SHP77 (cell line): ENCODE data around the gene LRP3.
"Not testable (repeated sequence)": the region's sequence is repeated elsewhere in the genome, so short reads cannot be mapped to it uniquely, and the experiment has no call there.

Source experiments
- DNase-seq, 2 experiments: peaks; one replicate each; lab custom pipeline; 2025; lab: John Stamatoyannopoulos, UW

LRP3 gene

GRCh38 chr19:33193865-33194362 lies at the start of gene LRP3:
Gene LRP3 (plus strand): TSS chr19:33194330. CDS start chr19:33194786, 456 bp downstream.
- DNase-seq, result no peak

- no peak for DNase-seq
These were observed 47.9 kb upstream of the LRP3 start for GRCh38 chr19:33146209-33146608.

- DNase-seq, result no peak
These were observed 46.6 kb upstream of the LRP3 start for GRCh38 chr19:33147538-33147937.

GRCh38 chr19:33150852-33151518 lies 43.1 kb upstream of the LRP3 start:
- DNase-seq, result peak; percentile 28 to 33

- no peak for DNase-seq
These were observed 42.0 kb upstream of the LRP3 start for GRCh38 chr19:33152176-33152575.

- not testable (repeated sequence) for DNase-seq
These were observed 41.5 kb upstream of the LRP3 start for GRCh38 chr19:33152625-33153024.

- DNase-seq, result not testable (repeated sequence)
These were observed 39.8 kb upstream of the LRP3 start for GRCh38 chr19:33154313-33154712.

- no peak for DNase-seq
These were observed 37.8 kb upstream of the LRP3 start for GRCh38 chr19:33156334-33156733.

GRCh38 chr19:33157906-33158305 lies 36.2 kb upstream of the LRP3 start:
- no peak for DNase-seq

GRCh38 chr19:33158365-33158764 lies 35.8 kb upstream of the LRP3 start:
- no peak for DNase-seq

GRCh38 chr19:33159149-33159548 lies 35.0 kb upstream of the LRP3 start:
- DNase-seq, result no peak

GRCh38 chr19:33159893-33160292 lies 34.2 kb upstream of the LRP3 start:
- DNase-seq, result no peak

GRCh38 chr19:33161201-33161600 lies 32.9 kb upstream of the LRP3 start:
- DNase-seq, result no peak

GRCh38 chr19:33163481-33163880 lies 30.6 kb upstream of the LRP3 start:
- no peak for DNase-seq

- DNase-seq, result not testable (repeated sequence)
These were observed 28.1 kb upstream of the LRP3 start for GRCh38 chr19:33166037-33166436.

GRCh38 chr19:33167438-33167837 lies 26.7 kb upstream of the LRP3 start:
- no peak for DNase-seq

GRCh38 chr19:33168528-33168927 lies 25.6 kb upstream of the LRP3 start:
- no peak for DNase-seq

GRCh38 chr19:33171222-33171795 lies 22.8 kb upstream of the LRP3 start:
- DNase-seq, result no peak

GRCh38 chr19:33171916-33172359 lies 22.2 kb upstream of the LRP3 start:
- DNase-seq, result no peak

GRCh38 chr19:33174186-33174585 lies 19.9 kb upstream of the LRP3 start:
- no peak for DNase-seq

GRCh38 chr19:33175156-33175782 lies 18.9 kb upstream of the LRP3 start:
- no peak for DNase-seq

- no peak for DNase-seq
These were observed 18.1 kb upstream of the LRP3 start for GRCh38 chr19:33175886-33176669.
